Ishikawa (cell line): ENCODE results near the gene CTNNA3.

Experiments
- CEBPB ChIP-seq: IDR thresholded peaks from 2 replicates; pipeline ENCODE4 v1.6.1; 2012
- CREB1 ChIP-seq: IDR thresholded peaks from 2 replicates; pipeline ENCODE4 v1.6.1; 2012; ENCODE audit warnings: low read depth
- EGR1 ChIP-seq: IDR thresholded peaks from 2 replicates; pipeline ENCODE4 v1.6.1; 2012
- EP300 ChIP-seq: IDR thresholded peaks from 2 replicates; pipeline ENCODE4 v1.6.1; 2012; ENCODE audit warnings: borderline replicate concordance
- FOXM1 ChIP-seq: IDR thresholded peaks from 2 replicates; pipeline ENCODE4 v1.6.1; 2012; ENCODE audit warnings: low read depth, borderline replicate concordance
- MAX ChIP-seq: IDR thresholded peaks from 2 replicates; pipeline ENCODE4 v1.6.1; 2012
- NFIC ChIP-seq: IDR thresholded peaks from 2 replicates; pipeline ENCODE4 v1.6.1; 2012
- RAD21 ChIP-seq: IDR thresholded peaks from 2 replicates; pipeline ENCODE4 v1.6.1; 2012; ENCODE audit warnings: low read depth
- REST ChIP-seq: IDR thresholded peaks from 2 replicates; pipeline ENCODE4 v1.6.1; 2012; ENCODE audit warnings: low read depth, mild to moderate bottlenecking
- TAF1 ChIP-seq: IDR thresholded peaks from 2 replicates; pipeline ENCODE4 v1.6.1; 2012; ENCODE audit warnings: low read depth, mild to moderate bottlenecking
- TCF12 ChIP-seq: IDR thresholded peaks from 2 replicates; pipeline ENCODE4 v1.6.1; 2012; ENCODE audit warnings: low read depth
- TEAD4 ChIP-seq: IDR thresholded peaks from 2 replicates; pipeline ENCODE4 v1.6.1; 2012
- USF1 ChIP-seq: IDR thresholded peaks from 2 replicates; pipeline ENCODE4 v1.6.1; 2012
- YY1 ChIP-seq: IDR thresholded peaks from 2 replicates; pipeline ENCODE4 v1.6.1; 2012; ENCODE audit warnings: low read depth
- ZBTB7A ChIP-seq: IDR thresholded peaks from 2 replicates; pipeline ENCODE4 v1.6.1; 2012; ENCODE audit warnings: low read depth

The CTNNA3 gene

GRCh38 chr10:66501356-66501755 lies 1194.6 kb downstream of the CTNNA3 start:
- TF ChIP-seq EP300: no peak
- no peak for TF ChIP-seq CEBPB
- no peak for TF ChIP-seq CREB1
- TF ChIP-seq FOXM1: no peak
- TF ChIP-seq USF1: no peak
- no peak for TF ChIP-seq TCF12
- no peak for TF ChIP-seq NFIC
- TF ChIP-seq TAF1: no peak
- no peak for TF ChIP-seq EGR1
- TF ChIP-seq YY1: no peak
- no peak for TF ChIP-seq RAD21
- TF ChIP-seq TEAD4: no peak
- TF ChIP-seq ZBTB7A: no peak
- no peak for TF ChIP-seq MAX
- TF ChIP-seq REST: no peak

GRCh38 chr10:66483966-66484365 lies 1212.0 kb downstream of the CTNNA3 start:
- TF ChIP-seq EGR1: no peak
- no peak for TF ChIP-seq EP300
- TF ChIP-seq TCF12: no peak
- no peak for TF ChIP-seq NFIC
- TF ChIP-seq YY1: no peak
- TF ChIP-seq MAX: no peak
- TF ChIP-seq USF1: no peak
- no peak for TF ChIP-seq REST
- TF ChIP-seq RAD21: no peak
- no peak for TF ChIP-seq TEAD4
- no peak for TF ChIP-seq CREB1
- TF ChIP-seq FOXM1: no peak
- no peak for TF ChIP-seq CEBPB
- no peak for TF ChIP-seq TAF1
- TF ChIP-seq ZBTB7A: no peak

GRCh38 chr10:66472156-66472555 lies 1223.8 kb downstream of the CTNNA3 start:
- no peak for TF ChIP-seq EP300
- TF ChIP-seq YY1: no peak
- TF ChIP-seq NFIC: no peak
- TF ChIP-seq REST: no peak
- TF ChIP-seq CREB1: no peak
- no peak for TF ChIP-seq TAF1
- TF ChIP-seq FOXM1: no peak

- no peak for TF ChIP-seq USF1
- no peak for TF ChIP-seq RAD21
- no peak for TF ChIP-seq REST
- no peak for TF ChIP-seq TAF1
- no peak for TF ChIP-seq CEBPB
- TF ChIP-seq TCF12: no peak
- no peak for TF ChIP-seq NFIC
- no peak for TF ChIP-seq EGR1
- no peak for TF ChIP-seq FOXM1
- TF ChIP-seq CREB1: no peak
- no peak for TF ChIP-seq EP300
These were observed 1229.0 kb downstream of the CTNNA3 start for GRCh38 chr10:66467042-66467441.
